Measurements from ENCODE around the gene PTGIS. TPM values are rescaled to one million over a fixed set of nuclear protein-coding genes. Genes with fewer than 3 reads are reported as not detected.

Gene PTGIS
- total and polyA plus RNA-seq, 9 donors = 23.8 to 45.4 (median 28.7) TPM

DNA sequence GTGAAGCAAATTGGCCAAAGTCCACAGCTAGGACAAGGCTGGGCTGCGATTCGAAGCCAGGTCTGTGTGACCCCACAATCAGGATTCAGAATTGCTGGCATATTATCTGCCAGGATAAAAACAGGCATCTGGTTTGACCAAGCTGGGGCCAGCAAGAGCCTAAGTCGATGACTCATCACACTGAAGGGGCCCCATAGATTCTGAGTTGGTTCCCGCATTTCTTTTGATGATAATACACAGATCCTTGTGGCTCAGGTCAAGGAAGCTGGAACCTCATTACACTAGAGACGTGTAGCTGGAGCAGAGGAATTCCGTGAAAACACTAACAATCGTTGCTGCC is 92.0 kb downstream of the PTGIS start:
- H3K36me3 ChIP-seq (ENCODE audit: control insufficient read depth, insufficient read depth, low read length) = no peaks in the 10 kb centered on the region
- H3K9me3 ChIP-seq (replicated peaks; ENCODE audit: control insufficient read depth, low read depth, low read length) = no peaks in the 10 kb centered on the region
- no peak overlapping the region for H3K4me3 ChIP-seq (ENCODE audit: low read length)
- no peaks in the 10 kb centered on the region for H3K4me1 ChIP-seq (ENCODE audit: control insufficient read depth, insufficient read depth, low read length)
- DNase-seq = no peak
- H3K27me3 ChIP-seq (ENCODE audit: control insufficient read depth, insufficient read depth, low read length) = no peaks in the 10 kb centered on the region
- 86% methylated on average over 5 of the region's 7 CpGs for WGBS (ENCODE audit: insufficient coverage)
- H3K27ac ChIP-seq (ENCODE audit: low read length) = no peak overlapping the region

GRCh38 chr20:49475292-49476015 is 92.5 kb downstream of the PTGIS start:
- no peak overlapping the region for H3K4me3 ChIP-seq (ENCODE audit: low read length)
- no peaks in the 10 kb centered on the region for H3K27me3 ChIP-seq (ENCODE audit: control insufficient read depth, insufficient read depth, low read length)
- WGBS (ENCODE audit: insufficient coverage) = 87% methylated on average over 6 of the region's 6 CpGs

GRCh38 chr20:49471397-49471796 is 96.5 kb downstream of the PTGIS start:
- no peaks in the 10 kb centered on the region for H3K4me1 ChIP-seq (ENCODE audit: control insufficient read depth, insufficient read depth, low read length)
- 100% methylated on average over 1 of the region's 5 CpGs for WGBS (ENCODE audit: insufficient coverage)
- DNase-seq = no peak
- no peak overlapping the region for H3K27ac ChIP-seq (ENCODE audit: low read length)
- no peaks in the 10 kb centered on the region for H3K9me3 ChIP-seq (replicated peaks; ENCODE audit: control insufficient read depth, low read depth, low read length)
- H3K27me3 ChIP-seq (ENCODE audit: control insufficient read depth, insufficient read depth, low read length) = no peaks in the 10 kb centered on the region
- H3K4me3 ChIP-seq (ENCODE audit: low read length) = no peak overlapping the region
- peaks cover 5% of the 10 kb centered on the region for H3K36me3 ChIP-seq (ENCODE audit: control insufficient read depth, insufficient read depth, low read length)

More at GRCh38 chr20:49475292-49476015, 92.5 kb downstream of the PTGIS start:
- no peak for DNase-seq
- H3K27ac ChIP-seq (ENCODE audit: low read length) = no peak overlapping the region
- no peaks in the 10 kb centered on the region for H3K4me1 ChIP-seq (ENCODE audit: control insufficient read depth, insufficient read depth, low read length)
- H3K9me3 ChIP-seq (replicated peaks; ENCODE audit: control insufficient read depth, low read depth, low read length) = no peaks in the 10 kb centered on the region
- H3K36me3 ChIP-seq (ENCODE audit: control insufficient read depth, insufficient read depth, low read length) = no peaks in the 10 kb centered on the region

- Histone ChIP-seq H3K4me3 (ENCODE audit: low read length) (no peak overlapping the region), H3K9me3 (replicated peaks; ENCODE audit: control insufficient read depth, low read depth, low read length) (no peaks in the 10 kb centered on the region), H3K4me1 (ENCODE audit: control insufficient read depth, insufficient read depth, low read length) (no peaks in the 10 kb centered on the region), H3K27ac (ENCODE audit: low read length) (no peak overlapping the region), H3K27me3 (ENCODE audit: control insufficient read depth, insufficient read depth, low read length) (no peaks in the 10 kb centered on the region), H3K36me3 (ENCODE audit: control insufficient read depth, insufficient read depth, low read length) (peaks cover 5% of the 10 kb centered on the region)
- no peak for DNase-seq
- WGBS (ENCODE audit: insufficient coverage) = 78% methylated on average over 6 of the region's 6 CpGs
Observed at GRCh38 chr20:49470922-49471321, 97.0 kb downstream of the PTGIS start.

GRCh38 chr20:49469060-49469459 is 98.9 kb downstream of the PTGIS start:
- H3K27ac ChIP-seq (ENCODE audit: low read length) = no peak overlapping the region
- H3K9me3 ChIP-seq (replicated peaks; ENCODE audit: control insufficient read depth, low read depth, low read length) = no peaks in the 10 kb centered on the region
- H3K4me3 ChIP-seq (ENCODE audit: low read length) = no peak overlapping the region
- H3K27me3 ChIP-seq (ENCODE audit: control insufficient read depth, insufficient read depth, low read length) = no peaks in the 10 kb centered on the region
- WGBS (ENCODE audit: insufficient coverage) = 64% methylated on average over 3 of the region's 6 CpGs
- H3K4me1 ChIP-seq (ENCODE audit: control insufficient read depth, insufficient read depth, low read length) = no peaks in the 10 kb centered on the region
- no peak for DNase-seq
- H3K36me3 ChIP-seq (ENCODE audit: control insufficient read depth, insufficient read depth, low read length) = peaks cover 5% of the 10 kb centered on the region

GRCh38 chr20:49468412-49468811 is 99.5 kb downstream of the PTGIS start:
- peaks cover 5% of the 10 kb centered on the region for H3K36me3 ChIP-seq (ENCODE audit: control insufficient read depth, insufficient read depth, low read length)
- no peak for DNase-seq
- WGBS (ENCODE audit: insufficient coverage) = 71% methylated on average over 7 of the region's 7 CpGs
- no peak overlapping the region for H3K4me3 ChIP-seq (ENCODE audit: low read length)
- no peaks in the 10 kb centered on the region for H3K27me3 ChIP-seq (ENCODE audit: control insufficient read depth, insufficient read depth, low read length)
- no peaks in the 10 kb centered on the region for H3K9me3 ChIP-seq (replicated peaks; ENCODE audit: control insufficient read depth, low read depth, low read length)
- H3K27ac ChIP-seq (ENCODE audit: low read length) = no peak overlapping the region
- no peaks in the 10 kb centered on the region for H3K4me1 ChIP-seq (ENCODE audit: control insufficient read depth, insufficient read depth, low read length)

- 82% methylated on average over 4 of the region's 8 CpGs for WGBS (ENCODE audit: insufficient coverage)
- Histone ChIP-seq H3K27ac (ENCODE audit: low read length) (no peak overlapping the region), H3K36me3 (ENCODE audit: control insufficient read depth, insufficient read depth, low read length) (peaks cover 5% of the 10 kb centered on the region), H3K9me3 (replicated peaks; ENCODE audit: control insufficient read depth, low read depth, low read length) (no peaks in the 10 kb centered on the region), H3K27me3 (ENCODE audit: control insufficient read depth, insufficient read depth, low read length) (no peaks in the 10 kb centered on the region), H3K4me3 (ENCODE audit: low read length) (no peak overlapping the region), H3K4me1 (ENCODE audit: control insufficient read depth, insufficient read depth, low read length) (no peaks in the 10 kb centered on the region)
- no peak for DNase-seq
Observed at GRCh38 chr20:49466114-49466912, 101.6 kb downstream of the PTGIS start.

DNA sequence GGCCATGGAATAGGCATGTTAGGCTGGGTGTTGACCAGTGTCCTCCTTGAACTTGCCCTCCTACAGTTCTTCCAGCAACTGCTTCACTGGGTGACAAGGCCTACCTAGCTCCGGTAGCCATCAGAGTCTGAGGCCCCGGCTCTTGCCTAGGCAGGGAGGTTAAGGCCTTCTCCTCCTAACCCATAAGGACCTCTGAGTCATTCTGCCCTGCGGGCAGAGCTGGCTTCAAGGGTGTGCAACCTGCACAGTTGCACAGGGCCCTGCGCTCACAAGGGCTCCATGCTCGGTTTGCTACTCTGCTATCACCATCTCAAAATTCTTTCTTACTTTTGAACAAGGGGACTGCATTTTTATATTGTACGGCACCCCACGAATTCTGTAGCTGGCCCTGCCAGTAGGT is 103.4 kb downstream of the PTGIS start:
- 86% methylated on average over 7 of the region's 7 CpGs for WGBS (ENCODE audit: insufficient coverage)
- Histone ChIP-seq H3K27ac (ENCODE audit: low read length) (no peak overlapping the region), H3K27me3 (ENCODE audit: control insufficient read depth, insufficient read depth, low read length) (no peaks in the 10 kb centered on the region), H3K4me1 (ENCODE audit: control insufficient read depth, insufficient read depth, low read length) (no peaks in the 10 kb centered on the region), H3K9me3 (replicated peaks; ENCODE audit: control insufficient read depth, low read depth, low read length) (no peaks in the 10 kb centered on the region), H3K4me3 (ENCODE audit: low read length) (no peak overlapping the region), H3K36me3 (ENCODE audit: control insufficient read depth, insufficient read depth, low read length) (peaks cover 5% of the 10 kb centered on the region)
- DNase-seq = no peak

DNA sequence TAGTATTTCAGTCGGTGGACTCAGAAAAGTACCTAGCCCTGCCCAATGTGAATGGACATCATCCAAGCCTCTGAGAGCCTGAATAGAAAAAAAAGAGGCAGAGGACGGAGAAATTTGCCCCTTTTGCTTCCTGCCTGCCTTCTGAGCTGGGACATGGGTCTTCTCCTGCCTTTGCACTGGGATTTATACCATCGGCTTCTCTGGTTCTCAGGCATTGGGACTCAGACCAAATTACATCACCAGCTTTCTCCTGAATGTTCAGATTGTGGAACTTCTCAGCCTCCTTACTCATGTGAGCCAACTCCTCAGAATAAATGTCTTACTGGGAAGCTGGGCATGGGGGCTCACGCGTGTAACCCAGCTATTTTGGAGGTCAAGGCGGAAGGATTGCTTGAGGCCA is 105.3 kb downstream of the PTGIS start:
- 69% methylated on average over 2 of the region's 6 CpGs for WGBS (ENCODE audit: insufficient coverage)
- H3K4me3 ChIP-seq (ENCODE audit: low read length) = no peak overlapping the region

GRCh38 chr20:49461894-49462620 is 105.9 kb downstream of the PTGIS start:
- no peak overlapping the region for H3K27ac ChIP-seq (ENCODE audit: low read length)
- H3K4me3 ChIP-seq (ENCODE audit: low read length) = no peak overlapping the region
- DNase-seq = no peak
- 78% methylated on average over 6 of the region's 9 CpGs for WGBS (ENCODE audit: insufficient coverage)
- H3K27me3 ChIP-seq (ENCODE audit: control insufficient read depth, insufficient read depth, low read length) = no peaks in the 10 kb centered on the region
- H3K36me3 ChIP-seq (ENCODE audit: control insufficient read depth, insufficient read depth, low read length) = no peaks in the 10 kb centered on the region
- no peaks in the 10 kb centered on the region for H3K4me1 ChIP-seq (ENCODE audit: control insufficient read depth, insufficient read depth, low read length)
- H3K9me3 ChIP-seq (replicated peaks; ENCODE audit: control insufficient read depth, low read depth, low read length) = no peaks in the 10 kb centered on the region

More for the DNA sequence above, 105.3 kb downstream of the PTGIS start:
- no peaks in the 10 kb centered on the region for H3K9me3 ChIP-seq (replicated peaks; ENCODE audit: control insufficient read depth, low read depth, low read length)
- no peaks in the 10 kb centered on the region for H3K27me3 ChIP-seq (ENCODE audit: control insufficient read depth, insufficient read depth, low read length)
- no peak overlapping the region for H3K27ac ChIP-seq (ENCODE audit: low read length)
- DNase-seq = no peak
- no peaks in the 10 kb centered on the region for H3K4me1 ChIP-seq (ENCODE audit: control insufficient read depth, insufficient read depth, low read length)
- peaks cover 4% of the 10 kb centered on the region for H3K36me3 ChIP-seq (ENCODE audit: control insufficient read depth, insufficient read depth, low read length)

Measured in muscle of leg (tissue), 11 donors.